OCI-LY3 (cell line): ENCODE results near the gene POLR2L.

Source experiments
- H2AFZ ChIP-seq: fragments of 200-600, 300-600 bp; shearing (Covaris generic); 2 replicates; pipeline ENCODE4 v1.6.0; 2014; ENCODE audit warnings: antibody characterized with exemption, low read depth, low read length
- H3K27ac ChIP-seq: fragments of 200-600, 300-600 bp; sonication (generic); 2 replicates; pipeline ENCODE4 v1.5.1; 2014; ENCODE audit warnings: mild to moderate bottlenecking, low read length, moderate library complexity, mixed read lengths
- H3K27me3 ChIP-seq: fragments of 200-600, 300-600 bp; sonication (generic); 2 replicates; pipeline ENCODE4 v1.6.1; 2014; ENCODE audit warnings: low read depth, low read length, mixed read lengths
- H3K36me3 ChIP-seq: fragments of 200-600, 300-600 bp; sonication (generic); replicated peaks from 2 replicates; pipeline ENCODE3; 2014; ENCODE audit warnings: low read depth, low read length, mixed read lengths
- H3K4me1 ChIP-seq: fragments of 300-600, 200-600 bp; sonication (generic); 2 replicates; pipeline ENCODE4 v1.6.1; 2014; ENCODE audit warnings: low read length, mixed read lengths
- H3K4me2 ChIP-seq: fragments of 200-600, 300-600 bp; sonication (generic); 2 replicates; pipeline ENCODE4 v1.6.1; 2014; ENCODE audit warnings: low read length, mixed read lengths
- H3K4me3 ChIP-seq: fragments of 300-600, 200-600 bp; sonication (generic); 2 replicates; pipeline ENCODE4 v1.5.1; 2014; ENCODE audit warnings: antibody characterized with exemption, mild to moderate bottlenecking, low read length, moderate library complexity
- H3K79me2 ChIP-seq: fragments of 300-600, 200-600 bp; shearing (Covaris generic); 2 replicates; pipeline ENCODE4 v1.6.1; 2014; ENCODE audit warnings: mild to moderate bottlenecking, low read length, mixed read lengths
- H3K9ac ChIP-seq: fragments of 300-600, 200-600 bp; shearing (Covaris generic); 2 replicates; pipeline ENCODE4 v1.6.0; 2014; ENCODE audit warnings: mild to moderate bottlenecking, low read length, moderate library complexity
- H3K9me3 ChIP-seq: fragments of 200-600, 300-600 bp; shearing (Covaris generic); 2 replicates; pipeline ENCODE4 v1.6.1; 2014; ENCODE audit warnings: low read length, mixed read lengths; ENCODE audit not compliant: insufficient read depth
- H4K20me1 ChIP-seq: fragments of 200-600, 300-600 bp; sonication (generic); 2 replicates; pipeline ENCODE4 v1.6.1; 2016; ENCODE audit warnings: low read length, mixed read lengths; ENCODE audit not compliant: insufficient read depth
- CTCF ChIP-seq: fragments of 200-600, 300-600 bp; sonication (generic); IDR thresholded peaks from 2 replicates; pipeline ENCODE4 v1.5.1; 2014; ENCODE audit warnings: antibody characterized with exemption, low read length, low read depth
- EZH2phosphoT487 ChIP-seq: fragments of 200-600 bp; shearing (Covaris generic); IDR thresholded peaks from 2 replicates; pipeline ENCODE4 v1.6.1; 2018; ENCODE audit warnings: antibody characterized with exemption, mixed run types, low read depth

The POLR2L gene

GRCh38 chr11:889257-889656 lies 46.9 kb upstream of the POLR2L start:
- H3K4me2 ChIP-seq, result no peak overlapping the region
- H3K27ac ChIP-seq, result no peak overlapping the region
- H3K9ac ChIP-seq, result no peak overlapping the region
- H4K20me1 ChIP-seq, result no peaks in the 10 kb centered on the region
- H3K27me3 ChIP-seq, result no peaks in the 10 kb centered on the region
- no peaks in the 10 kb centered on the region for H3K36me3 ChIP-seq
- H3K4me3 ChIP-seq, result no peak overlapping the region
- no peaks in the 10 kb centered on the region for H3K4me1 ChIP-seq
- no peaks in the 10 kb centered on the region for H3K9me3 ChIP-seq
- TF ChIP-seq EZH2phosphoT487 (no peak), CTCF (no peak)
- H2AFZ ChIP-seq, result no peak overlapping the region
- no peaks in the 10 kb centered on the region for H3K79me2 ChIP-seq

GRCh38 chr11:888310-889212 lies 46.2 kb upstream of the POLR2L start:
- Histone ChIP-seq H3K27ac (no peak overlapping the region), H3K27me3 (no peaks in the 10 kb centered on the region), H3K79me2 (no peaks in the 10 kb centered on the region), H3K36me3 (no peaks in the 10 kb centered on the region), H2AFZ (no peak overlapping the region), H3K4me1 (no peaks in the 10 kb centered on the region), H3K4me2 (no peak overlapping the region), H3K9ac (no peak overlapping the region), H4K20me1 (no peaks in the 10 kb centered on the region), H3K9me3 (no peaks in the 10 kb centered on the region), H3K4me3 (no peak overlapping the region)
- TF ChIP-seq CTCF, result no peak
- no peak for TF ChIP-seq EZH2phosphoT487

- Histone ChIP-seq H3K9me3 (no peaks in the 10 kb centered on the region), H3K27me3 (no peaks in the 10 kb centered on the region), H3K27ac (no peak overlapping the region), H3K4me1 (no peaks in the 10 kb centered on the region), H3K4me3 (no peak overlapping the region), H3K9ac (no peak overlapping the region), H4K20me1 (no peaks in the 10 kb centered on the region), H3K36me3 (no peaks in the 10 kb centered on the region), H3K4me2 (no peak overlapping the region), H2AFZ (no peak overlapping the region), H3K79me2 (no peaks in the 10 kb centered on the region)
- TF ChIP-seq CTCF (no peak), EZH2phosphoT487 (no peak)
Measured at GRCh38 chr11:887589-887988, 45.3 kb upstream of the POLR2L start.

- Histone ChIP-seq H3K4me3 (no peak overlapping the region), H3K27me3 (no peaks in the 10 kb centered on the region), H3K27ac (no peak overlapping the region), H4K20me1 (no peaks in the 10 kb centered on the region), H3K4me1 (no peaks in the 10 kb centered on the region), H3K4me2 (no peak overlapping the region), H3K9ac (no peak overlapping the region), H3K79me2 (no peaks in the 10 kb centered on the region), H3K9me3 (no peaks in the 10 kb centered on the region), H3K36me3 (no peaks in the 10 kb centered on the region), H2AFZ (no peak overlapping the region)
- TF ChIP-seq CTCF (no peak), EZH2phosphoT487 (no peak)
Measured at GRCh38 chr11:886568-886967, 44.2 kb upstream of the POLR2L start.
